Stimulated activated CD4-positive, alpha-beta T cell treated with anti-CD3 and anti-CD28 coated beads, Interleukin-15, amount 100 ng/mL, for 1 hour (primary cell): ENCODE results near the gene JAKMIP3.

Source experiments
- DNase-seq, 2 donors: peaks; one replicate each; pipeline ENCODE4 v3.0.0-alpha.2; 2020; ENCODE audit warnings: low read depth in 1 of 2, low spot score in 1 of 2

The JAKMIP3 gene

GRCh38 chr10:132043861-132044695 is 21.7 kb upstream of the JAKMIP3 start:
- no peak for DNase-seq

- no peak for DNase-seq
Measured at GRCh38 chr10:132044803-132045202, 20.9 kb upstream of the JAKMIP3 start.

- no peak for DNase-seq
Measured at GRCh38 chr10:132045324-132045723, 20.4 kb upstream of the JAKMIP3 start.

GRCh38 chr10:132047575-132048293 is 18.0 kb upstream of the JAKMIP3 start:
- no peak for DNase-seq

- DNase-seq, result no peak
Measured at GRCh38 chr10:132048294-132048667, 17.5 kb upstream of the JAKMIP3 start.

GRCh38 chr10:132050191-132050590 is 15.6 kb upstream of the JAKMIP3 start:
- DNase-seq, result no peak

GRCh38 chr10:132052124-132052523 is 13.6 kb upstream of the JAKMIP3 start:
- no peak for DNase-seq

GRCh38 chr10:132054564-132054963 is 11.2 kb upstream of the JAKMIP3 start:
- DNase-seq, result no peak

- DNase-seq, result no peak
Measured at GRCh38 chr10:132055616-132056015, 10.1 kb upstream of the JAKMIP3 start.

GRCh38 chr10:132056663-132057062 is 9.1 kb upstream of the JAKMIP3 start:
- DNase-seq, result no peak

GRCh38 chr10:132057191-132057681 is 8.5 kb upstream of the JAKMIP3 start:
- DNase-seq, result no peak

- no peak for DNase-seq
Measured at GRCh38 chr10:132058111-132058745, 7.5 kb upstream of the JAKMIP3 start.

- no peak for DNase-seq
Measured at GRCh38 chr10:132058793-132059759, 6.7 kb upstream of the JAKMIP3 start.

- no peak for DNase-seq
Measured at GRCh38 chr10:132059760-132060508, 5.8 kb upstream of the JAKMIP3 start.

- no peak for DNase-seq
Measured at GRCh38 chr10:132061030-132061429, 4.7 kb upstream of the JAKMIP3 start.

GRCh38 chr10:132061465-132061864 is 4.3 kb upstream of the JAKMIP3 start:
- no peak for DNase-seq

GRCh38 chr10:132062116-132062515 is 3.6 kb upstream of the JAKMIP3 start:
- DNase-seq, result no peak

GRCh38 chr10:132062641-132063390 is 2.9 kb upstream of the JAKMIP3 start:
- DNase-seq, result no peak

- no peak for DNase-seq
Measured at GRCh38 chr10:132063432-132063831, 2.3 kb upstream of the JAKMIP3 start.
